ENCODE data around the gene RPL22. TPM values are rescaled to one million over a fixed set of nuclear protein-coding genes. Genes with fewer than 3 reads are reported as not detected.

RPL22 gene
- total RNA-seq, 1 experiment from 2014 or later: 112 TPM

GRCh38 chr1:6175411-6175828 lies 24.0 kb downstream of the RPL22 start:
- no peak for DNase-seq (ENCODE audit: low spot score)

- no peak for DNase-seq (ENCODE audit: low spot score)
Observed at GRCh38 chr1:6174621-6175410, 24.6 kb downstream of the RPL22 start.

- DNase-seq (ENCODE audit: low spot score): no peak
Observed at GRCh38 chr1:6172549-6172948, 26.8 kb downstream of the RPL22 start.

- DNase-seq (ENCODE audit: low spot score): no peak
Observed at GRCh38 chr1:6171548-6172124, 27.8 kb downstream of the RPL22 start.

GRCh38 chr1:6170742-6171201 lies 28.6 kb downstream of the RPL22 start:
- DNase-seq (ENCODE audit: low spot score): no peak

- DNase-seq (ENCODE audit: low spot score): no peak
Observed at GRCh38 chr1:6170116-6170741, 29.2 kb downstream of the RPL22 start.

- no peak for DNase-seq (ENCODE audit: low spot score)
Observed at GRCh38 chr1:6168947-6169586, 30.3 kb downstream of the RPL22 start.

- DNase-seq (ENCODE audit: low spot score): no peak
Observed at GRCh38 chr1:6167391-6168303, 31.7 kb downstream of the RPL22 start.

- no peak for DNase-seq (ENCODE audit: low spot score)
Observed at GRCh38 chr1:6166655-6167390, 32.6 kb downstream of the RPL22 start.

- no peak for DNase-seq (ENCODE audit: low spot score)
Observed at GRCh38 chr1:6166221-6166620, 33.2 kb downstream of the RPL22 start.

- DNase-seq (ENCODE audit: low spot score): no peak
Observed at GRCh38 chr1:6165441-6165985, 33.9 kb downstream of the RPL22 start.

- no peak for DNase-seq (ENCODE audit: low spot score)
Observed at GRCh38 chr1:6165027-6165426, 34.4 kb downstream of the RPL22 start.

- no peak for DNase-seq (ENCODE audit: low spot score)
Observed at GRCh38 chr1:6163973-6164617, 35.3 kb downstream of the RPL22 start.

- DNase-seq (ENCODE audit: low spot score): no peak
Observed at GRCh38 chr1:6163191-6163972, 36.0 kb downstream of the RPL22 start.

- DNase-seq (ENCODE audit: low spot score): no peak
Observed at GRCh38 chr1:6162773-6163172, 36.6 kb downstream of the RPL22 start.

GRCh38 chr1:6162341-6162740 lies 37.1 kb downstream of the RPL22 start:
- no peak for DNase-seq (ENCODE audit: low spot score)

GRCh38 chr1:6158181-6158580 lies 41.2 kb downstream of the RPL22 start:
- no peak for DNase-seq (ENCODE audit: low spot score)

GRCh38 chr1:6157528-6158174 lies 41.7 kb downstream of the RPL22 start:
- peak; percentile 89 for DNase-seq (ENCODE audit: low spot score)

All from A172 (cell line).